RWPE2 (cell line): ENCODE results near the gene KMT2D.

Source experiments
- ATAC-seq: fragments of 200-7000 bp; cut with Tn5 transposase; 3 replicates; pipeline ENCODE4 v1.9.1; 2021; ENCODE audit warnings: low read depth
- DNase-seq: peaks from one replicate; pipeline ENCODE4 v3.0.0-alpha.2; 2020; ENCODE audit warnings: low spot score
- H3K27ac ChIP-seq: fragments of 450-650 bp; 2 replicates; pipeline ENCODE4 v1.5.1; 2017; ENCODE audit warnings: mild to moderate bottlenecking; ENCODE audit not compliant: poor library complexity, severe bottlenecking
- H3K27me3 ChIP-seq: fragments of 250-450 bp; sonication (Bioruptor Pico); 2 replicates; pipeline ENCODE4 v1.5.1; 2021; ENCODE audit warnings: mild to moderate bottlenecking, moderate library complexity; ENCODE audit not compliant: insufficient read depth, poor library complexity, severe bottlenecking
- H3K36me3 ChIP-seq: fragments of 250-450 bp; sonication (Bioruptor Pico); 2 replicates; pipeline ENCODE4 v1.5.1; 2020; ENCODE audit warnings: low read depth, mild to moderate bottlenecking, moderate library complexity
- H3K4me1 ChIP-seq: fragments of 250-450 bp; sonication (Bioruptor Pico); 2 replicates; pipeline ENCODE4 v1.5.1; 2021; ENCODE audit warnings: mild to moderate bottlenecking, moderate library complexity; ENCODE audit not compliant: insufficient read depth, poor library complexity, severe bottlenecking
- H3K4me3 ChIP-seq: fragments of 250-450 bp; sonication (Bioruptor Pico); 2 replicates; pipeline ENCODE4 v1.5.1; 2021; ENCODE audit warnings: mild to moderate bottlenecking, moderate library complexity; ENCODE audit not compliant: severe bottlenecking
- H3K9me3 ChIP-seq: fragments of 250-450 bp; sonication (Bioruptor Pico); 2 replicates; pipeline ENCODE4 v1.5.1; 2021; ENCODE audit warnings: mild to moderate bottlenecking, moderate library complexity; ENCODE audit not compliant: severe bottlenecking
- CTCF ChIP-seq: fragments of 450-650 bp; IDR thresholded peaks from one replicate; pipeline ENCODE4 v1.5.1; 2017; ENCODE audit warnings: mild to moderate bottlenecking, moderate library complexity; ENCODE audit not compliant: poor library complexity, severe bottlenecking

Gene KMT2D

GRCh38 chr12:49044660-49045059 lies 15.9 kb downstream of the KMT2D start:
- no peaks in the 10 kb centered on the region for H3K27me3 ChIP-seq
- H3K9me3 ChIP-seq, result no peaks in the 10 kb centered on the region
- ATAC-seq (no peak), DNase-seq (peak; percentile 36)
- no peak for TF ChIP-seq CTCF
- no peak overlapping the region for H3K27ac ChIP-seq
- peaks cover 96% of the 10 kb centered on the region for H3K36me3 ChIP-seq
- no peaks in the 10 kb centered on the region for H3K4me1 ChIP-seq
- no peak overlapping the region for H3K4me3 ChIP-seq

- peak; percentile 55 for DNase-seq
Observed at GRCh38 chr12:49043856-49044258, 16.7 kb downstream of the KMT2D start.

GRCh38 chr12:49043241-49043640 lies 17.4 kb downstream of the KMT2D start:
- H3K36me3 ChIP-seq, result peaks cover 95% of the 10 kb centered on the region
- ATAC-seq, result no peak

More at GRCh38 chr12:49043856-49044258, 16.7 kb downstream of the KMT2D start:
- Histone ChIP-seq H3K9me3 (no peaks in the 10 kb centered on the region), H3K4me1 (no peaks in the 10 kb centered on the region), H3K27ac (no peak overlapping the region), H3K36me3 (peaks cover 96% of the 10 kb centered on the region), H3K27me3 (no peaks in the 10 kb centered on the region), H3K4me3 (no peak overlapping the region)
- TF ChIP-seq CTCF, result peak; percentile 41
- ATAC-seq, result no peak

DNA sequence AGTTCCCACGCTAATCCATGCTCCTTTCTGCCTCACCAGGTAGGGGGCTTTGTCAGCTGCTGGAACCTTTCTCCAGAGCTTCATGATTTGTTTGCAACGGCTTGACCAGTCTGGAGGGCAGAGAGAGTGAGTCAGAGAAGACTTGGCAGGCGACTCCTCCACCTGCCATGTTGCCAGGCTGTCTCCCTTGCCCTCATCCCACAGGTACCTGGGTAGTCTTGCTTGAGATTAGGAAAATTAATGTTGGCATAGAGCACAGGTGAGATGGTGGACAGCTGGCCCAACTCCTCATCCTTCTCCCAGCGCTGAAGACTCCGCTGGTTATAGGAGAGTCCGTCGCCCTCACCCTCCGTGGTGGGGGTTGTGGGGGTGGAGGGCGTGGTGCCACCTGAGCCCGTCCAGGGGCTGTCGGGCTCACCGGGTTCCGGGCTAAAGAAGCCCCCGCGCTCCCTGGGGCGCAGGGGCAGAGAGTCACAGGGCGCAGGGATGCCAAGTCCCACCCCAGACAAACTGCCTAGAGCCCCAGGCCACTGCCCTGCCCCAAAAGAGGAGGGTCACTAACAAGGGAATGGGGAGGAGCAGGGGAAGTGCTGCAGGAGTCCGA lies 18.6 kb downstream of the KMT2D start:
- H3K4me1 ChIP-seq, result no peaks in the 10 kb centered on the region
- H3K27me3 ChIP-seq, result no peaks in the 10 kb centered on the region
- DNase-seq (peak; percentile 23), ATAC-seq (peak; percentile 43; the same call in 2 of the 3 replicates)
- H3K9me3 ChIP-seq, result no peaks in the 10 kb centered on the region
- no peak overlapping the region for H3K27ac ChIP-seq
- no peak for TF ChIP-seq CTCF
- H3K4me3 ChIP-seq, result no peak overlapping the region
- peaks cover 97% of the 10 kb centered on the region for H3K36me3 ChIP-seq

More at GRCh38 chr12:49043241-49043640, 17.4 kb downstream of the KMT2D start:
- DNase-seq, result peak; percentile 29
- no peaks in the 10 kb centered on the region for H3K9me3 ChIP-seq
- no peaks in the 10 kb centered on the region for H3K4me1 ChIP-seq
- no peak overlapping the region for H3K4me3 ChIP-seq
- H3K27ac ChIP-seq, result no peak overlapping the region
- no peaks in the 10 kb centered on the region for H3K27me3 ChIP-seq
- no peak for TF ChIP-seq CTCF
